IgD-negative memory B cell (primary cell): Measurements from ENCODE around the gene SMIM44. TPM values are rescaled to one million over a fixed set of nuclear protein-coding genes. Genes with fewer than 3 reads are reported as not detected.
"Not testable (repeated sequence)": the region's sequence is repeated elsewhere in the genome, so short reads cannot be mapped to it uniquely, and the experiment has no call there.

Experiments used
- H3K27ac Mint-ChIP-seq, 3 donors: one replicate each; pipeline ENCODE4 v1.8.0; 2020 to 2022; ENCODE audit warnings: mild to moderate bottlenecking in 3 of 3, mixed read lengths in 3 of 3, moderate library complexity in 1 of 3
- H3K27me3 Mint-ChIP-seq: one replicate; pipeline ENCODE4 v1.8.0; 2021; ENCODE audit warnings: mixed read lengths
- H3K36me3 Mint-ChIP-seq: one replicate; pipeline ENCODE4 v1.8.0; 2020; ENCODE audit warnings: mild to moderate bottlenecking, mixed read lengths
- H3K4me1 Mint-ChIP-seq, 3 donors: one replicate each; pipeline ENCODE4 v1.8.0; 2020 to 2022; ENCODE audit warnings: mixed read lengths in 3 of 3, mild to moderate bottlenecking in 1 of 3
- H3K4me3 Mint-ChIP-seq, 4 donors: one replicate each; pipeline ENCODE4 v1.8.0; 2020 to 2022; ENCODE audit warnings: mild to moderate bottlenecking in 4 of 4, mixed read lengths in 4 of 4, moderate library complexity in 3 of 4
- H3K9me3 Mint-ChIP-seq, 3 donors: one replicate each; pipeline ENCODE4 v1.8.0; 2020 to 2021; ENCODE audit warnings: mixed read lengths in 3 of 3, mild to moderate bottlenecking in 1 of 3
- polyA plus RNA-seq: library from polyadenylated mRNA; unstranded; fragments of 300-500 nt; fragmentation: Illumina TruSeq; gene quantifications from one replicate; pipeline ENCODE4 v1.2.3, GENCODE V29; 2021

SMIM44 gene
- polyA plus RNA-seq = not detected

DNA sequence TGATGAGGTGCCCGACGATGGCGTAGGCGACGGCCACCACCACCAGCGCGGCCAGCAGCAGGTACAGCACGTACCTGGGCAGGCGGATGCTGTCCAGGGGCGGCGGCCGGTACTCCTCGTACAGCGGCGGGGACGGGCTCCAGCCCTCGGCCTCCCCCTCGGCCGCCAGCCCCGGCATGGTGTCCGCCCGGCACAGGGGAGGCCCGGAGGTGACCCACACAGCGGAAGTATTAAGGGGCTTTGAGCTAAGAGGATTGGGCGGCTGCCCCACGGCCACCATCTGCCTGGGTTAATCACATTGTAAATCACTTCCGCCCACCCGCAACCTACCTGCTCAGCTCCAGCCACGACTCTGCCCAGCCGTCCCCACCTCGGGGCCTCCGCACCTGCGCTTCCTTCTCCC lies at the start of gene SMIM44:
SMIM44 (minus strand) TSS at position 216 of the 403 bp plus-strand sequence; CDS start at position 178, 38 bp downstream.
- H3K4me1 Mint-ChIP-seq = peaks cover 3 to 4% (median 4%) of the 10 kb centered on the region in 3 donors

DNA sequence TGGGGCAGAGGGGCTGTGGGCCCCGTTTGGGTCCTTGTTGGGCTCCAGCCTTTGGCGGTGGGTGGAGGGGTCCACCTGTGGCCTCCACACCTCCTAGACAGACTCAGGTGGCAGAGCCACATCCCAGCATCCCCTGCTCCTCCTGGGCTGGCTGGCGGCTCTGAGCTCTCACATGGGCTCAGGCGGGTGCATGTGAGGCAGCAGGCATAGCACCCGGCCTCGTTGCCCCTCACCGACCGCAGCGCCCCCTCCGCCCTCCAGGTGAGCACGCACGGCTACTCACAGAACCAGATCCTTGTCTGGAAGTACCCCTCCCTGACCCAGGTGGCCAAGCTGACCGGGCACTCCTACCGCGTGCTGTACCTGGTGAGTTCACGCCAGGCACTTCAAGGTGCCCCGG lies 49.8 kb upstream of the SMIM44 start:
- H3K4me3 Mint-ChIP-seq = no peak overlapping the region
- no peaks in the 10 kb centered on the region for H3K36me3 Mint-ChIP-seq
- peak overlapping the region in 1 of 3 donors; percentile 48 for H3K27ac Mint-ChIP-seq
- H3K4me1 Mint-ChIP-seq = no peaks in the 10 kb centered on the region
- H3K9me3 Mint-ChIP-seq = no peaks in the 10 kb centered on the region
- no peaks in the 10 kb centered on the region for H3K27me3 Mint-ChIP-seq

More for the DNA sequence above, at the start of gene SMIM44:
- H3K27me3 Mint-ChIP-seq = peaks cover 3% of the 10 kb centered on the region
- peak within 1 kb of the TSS in 1 of 4 donors; percentile 54 for H3K4me3 Mint-ChIP-seq
- H3K36me3 Mint-ChIP-seq = no peaks in the 10 kb centered on the region
- H3K9me3 Mint-ChIP-seq = no peaks in the 10 kb centered on the region
- no peak within 1 kb of the TSS for H3K27ac Mint-ChIP-seq

DNA sequence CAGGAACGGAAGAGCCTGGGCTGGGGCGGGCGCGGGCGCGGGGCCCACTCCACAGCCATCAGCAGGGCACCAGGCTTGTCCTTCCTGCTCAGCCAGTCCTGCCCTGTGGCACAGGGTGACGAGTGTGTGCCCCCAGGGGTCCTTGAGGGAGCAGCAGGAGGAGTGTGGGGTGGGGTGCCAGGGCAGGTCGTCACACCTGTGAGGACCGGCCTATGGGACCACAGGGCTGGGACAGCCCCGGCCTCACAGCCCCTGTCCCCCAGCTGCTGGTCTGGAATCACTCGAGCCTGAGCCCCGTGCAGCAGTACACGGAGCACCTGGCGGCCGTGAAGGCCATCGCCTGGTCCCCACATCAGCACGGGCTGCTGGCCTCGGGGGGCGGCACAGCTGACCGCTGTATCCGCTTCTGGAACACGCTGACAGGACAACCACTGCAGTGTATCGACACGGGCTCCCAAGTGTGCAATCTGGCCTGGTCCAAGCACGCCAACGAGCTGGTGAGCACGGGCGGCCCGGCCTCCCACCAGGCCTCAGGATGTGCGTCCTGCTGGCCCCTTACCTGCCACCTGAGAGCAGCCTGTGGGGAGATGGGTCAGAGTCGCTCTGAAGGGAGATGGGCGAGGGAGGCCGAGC lies 49.0 kb upstream of the SMIM44 start:
- H3K4me3 Mint-ChIP-seq = no peak overlapping the region
- H3K27ac Mint-ChIP-seq = no peak overlapping the region
- no peaks in the 10 kb centered on the region for H3K36me3 Mint-ChIP-seq
- H3K4me1 Mint-ChIP-seq = no peaks in the 10 kb centered on the region
- H3K27me3 Mint-ChIP-seq = no peaks in the 10 kb centered on the region
- no peaks in the 10 kb centered on the region for H3K9me3 Mint-ChIP-seq

- Mint-ChIP-seq H3K4me3 (no peak overlapping the region), H3K4me1 (no peaks in the 10 kb centered on the region), H3K27me3 (no peaks in the 10 kb centered on the region), H3K9me3 (no peaks in the 10 kb centered on the region), H3K27ac (no peak overlapping the region), H3K36me3 (no peaks in the 10 kb centered on the region)
Observed at GRCh38 chr19:3531716-3532115, 48.5 kb upstream of the SMIM44 start.

DNA sequence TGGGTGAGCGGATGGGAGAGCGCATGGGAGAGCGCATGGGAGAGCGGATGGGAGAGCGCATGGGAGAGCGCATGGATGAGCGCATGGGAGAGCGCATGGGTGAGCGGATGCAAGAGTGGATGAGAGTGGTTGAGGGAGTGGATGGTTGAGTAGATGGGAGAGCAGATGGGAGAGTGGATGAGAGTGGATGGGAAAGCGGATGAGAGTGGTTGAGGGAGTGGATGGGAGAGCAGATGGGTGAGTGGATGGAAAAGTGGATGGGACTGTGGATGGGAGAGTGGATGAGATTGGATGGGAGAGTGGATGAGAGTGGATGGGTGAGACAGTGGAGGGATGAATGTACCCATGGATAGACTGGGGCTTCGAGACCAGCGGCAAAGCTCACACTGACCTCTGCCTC lies 47.1 kb upstream of the SMIM44 start:
- Mint-ChIP-seq H3K27me3 (no peaks in the 10 kb centered on the region), H3K4me3 (no peak overlapping the region), H3K4me1 (no peaks in the 10 kb centered on the region), H3K9me3 (no peaks in the 10 kb centered on the region), H3K36me3 (no peaks in the 10 kb centered on the region), H3K27ac (no peak overlapping the region)

DNA sequence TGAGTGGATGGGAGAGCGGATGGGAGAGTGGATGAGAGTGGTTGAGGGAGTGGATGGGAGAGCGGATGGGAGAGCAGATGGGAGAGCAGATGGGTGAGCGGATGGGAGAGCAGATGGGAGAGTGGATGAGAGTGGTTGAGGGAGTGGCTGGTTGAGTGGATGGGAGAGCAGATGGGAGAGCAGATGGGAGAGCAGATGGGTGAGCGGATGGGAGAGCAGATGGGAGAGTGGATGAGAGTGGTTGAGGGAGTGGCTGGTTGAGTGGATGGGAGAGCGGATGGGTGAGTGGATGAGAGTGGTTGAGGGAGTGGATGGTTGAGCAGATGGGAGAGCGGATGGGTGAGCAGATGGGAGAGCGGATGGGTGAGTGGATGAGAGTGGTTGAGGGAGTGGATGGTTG lies 46.1 kb upstream of the SMIM44 start:
- H3K36me3 Mint-ChIP-seq, H3K27ac Mint-ChIP-seq, H3K9me3 Mint-ChIP-seq, H3K4me3 Mint-ChIP-seq, H3K4me1 Mint-ChIP-seq, H3K27me3 Mint-ChIP-seq: not testable (repeated sequence)

DNA sequence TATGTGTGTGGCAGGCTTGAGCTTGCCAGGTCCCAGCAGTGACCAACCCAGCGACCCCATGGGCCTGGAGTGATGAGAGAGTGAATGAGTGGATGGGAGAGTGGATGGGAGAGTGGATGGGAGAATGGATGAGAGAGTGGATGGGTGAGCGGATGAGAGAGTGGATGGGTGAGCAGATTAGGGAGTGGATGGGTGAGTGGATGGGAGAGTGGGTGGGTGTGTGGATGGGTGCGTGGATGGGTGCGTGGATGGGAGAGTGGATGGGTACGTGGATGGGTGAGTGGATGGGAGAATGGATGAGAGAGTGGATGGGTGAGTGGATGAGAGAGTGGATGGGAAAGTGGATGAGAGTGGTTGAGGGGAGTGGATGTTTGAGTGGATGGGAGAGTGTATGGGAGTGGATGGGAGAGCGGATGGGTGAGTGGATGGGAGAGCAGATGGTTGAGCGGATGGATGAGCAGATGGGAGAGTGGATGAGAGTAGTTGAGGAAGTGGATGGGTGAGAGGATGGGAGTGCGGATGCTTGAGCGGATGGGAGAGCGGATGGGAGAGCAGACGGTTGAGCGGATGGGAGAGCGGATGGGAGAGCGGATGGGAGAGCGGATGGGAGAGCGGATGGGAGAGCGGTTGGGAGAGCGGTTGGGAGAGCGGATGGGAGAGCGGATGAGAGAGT lies 45.4 kb upstream of the SMIM44 start:
- H3K4me3 Mint-ChIP-seq = no peak overlapping the region
- no peaks in the 10 kb centered on the region for H3K9me3 Mint-ChIP-seq
- no peaks in the 10 kb centered on the region for H3K27me3 Mint-ChIP-seq
- H3K27ac Mint-ChIP-seq = no peak overlapping the region
- H3K4me1 Mint-ChIP-seq = no peaks in the 10 kb centered on the region
- H3K36me3 Mint-ChIP-seq = peaks cover 2% of the 10 kb centered on the region

DNA sequence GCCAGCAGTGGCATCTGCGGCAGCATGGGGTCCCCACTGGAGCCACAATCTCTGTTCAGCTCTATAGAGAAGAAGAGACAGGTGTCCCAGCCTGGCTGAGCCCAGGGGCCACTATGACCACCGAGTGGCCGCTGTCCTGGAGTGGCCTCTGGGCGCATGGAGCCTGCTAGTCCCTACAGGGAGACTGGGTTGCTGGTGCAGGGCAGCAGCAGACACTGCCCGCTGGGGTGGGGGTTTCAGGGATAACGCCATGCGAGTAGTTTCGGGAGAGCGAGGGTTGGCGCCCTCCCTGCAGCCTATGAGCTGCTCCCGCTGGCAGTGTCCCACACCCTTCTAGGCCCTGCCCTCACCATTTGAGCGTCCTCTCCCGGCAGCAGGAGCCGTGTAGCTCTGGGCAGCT lies 44.8 kb upstream of the SMIM44 start:
- no peaks in the 10 kb centered on the region for H3K27me3 Mint-ChIP-seq
- peaks cover 2% of the 10 kb centered on the region for H3K36me3 Mint-ChIP-seq
- H3K4me1 Mint-ChIP-seq = no peaks in the 10 kb centered on the region
- H3K9me3 Mint-ChIP-seq = no peaks in the 10 kb centered on the region
- no peak overlapping the region for H3K4me3 Mint-ChIP-seq
- no peak overlapping the region for H3K27ac Mint-ChIP-seq

DNA sequence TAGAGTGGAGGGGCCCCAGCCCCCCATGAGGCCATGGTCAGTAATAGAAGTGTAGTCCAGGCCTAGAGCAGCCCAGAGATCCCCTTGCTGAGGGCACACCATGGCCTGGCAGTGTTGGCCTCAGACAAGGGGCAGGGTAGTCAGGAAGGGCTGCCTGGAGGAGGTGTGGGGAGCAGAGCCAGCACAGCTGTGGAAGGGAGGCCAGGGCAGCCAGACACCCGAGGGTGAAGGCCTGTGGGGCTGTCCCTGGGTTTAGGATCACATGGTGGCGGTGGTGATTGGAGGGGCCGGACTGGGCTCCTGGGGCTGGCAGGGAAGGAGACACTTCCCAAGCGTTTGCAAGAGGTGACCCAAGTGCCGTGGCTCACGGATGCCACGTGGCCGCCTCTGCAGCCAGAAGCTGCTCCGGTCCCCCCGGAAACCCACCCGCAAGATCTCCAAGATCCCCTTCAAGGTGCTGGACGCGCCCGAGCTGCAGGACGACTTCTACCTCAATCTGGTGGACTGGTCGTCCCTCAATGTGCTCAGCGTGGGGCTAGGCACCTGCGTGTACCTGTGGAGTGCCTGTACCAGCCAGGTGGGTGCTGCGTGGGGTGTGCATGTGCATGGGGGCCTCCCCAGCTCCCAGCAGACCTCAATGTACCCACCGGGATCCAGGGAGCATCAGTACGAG lies 44.1 kb upstream of the SMIM44 start:
- peaks cover 2% of the 10 kb centered on the region for H3K36me3 Mint-ChIP-seq
- H3K4me1 Mint-ChIP-seq = no peaks in the 10 kb centered on the region
- H3K9me3 Mint-ChIP-seq = no peaks in the 10 kb centered on the region
- no peak overlapping the region for H3K27ac Mint-ChIP-seq
- H3K4me3 Mint-ChIP-seq = no peak overlapping the region
- no peaks in the 10 kb centered on the region for H3K27me3 Mint-ChIP-seq

GRCh38 chr19:3526507-3527237 lies 43.4 kb upstream of the SMIM44 start:
- Mint-ChIP-seq H3K9me3 (no peaks in the 10 kb centered on the region), H3K4me1 (peaks cover 0 to 3% (median 0%) of the 10 kb centered on the region in 3 donors), H3K4me3 (no peak overlapping the region), H3K36me3 (peaks cover 2% of the 10 kb centered on the region), H3K27ac (no peak overlapping the region), H3K27me3 (no peaks in the 10 kb centered on the region)

GRCh38 chr19:3524904-3525451 lies 41.7 kb upstream of the SMIM44 start:
- no peaks in the 10 kb centered on the region for H3K9me3 Mint-ChIP-seq
- H3K36me3 Mint-ChIP-seq = peaks cover 6% of the 10 kb centered on the region
- H3K4me1 Mint-ChIP-seq = peaks cover 0 to 6% (median 4%) of the 10 kb centered on the region in 3 donors
- H3K27me3 Mint-ChIP-seq = no peaks in the 10 kb centered on the region
- no peak overlapping the region for H3K27ac Mint-ChIP-seq
- no peak overlapping the region for H3K4me3 Mint-ChIP-seq

- Mint-ChIP-seq H3K27ac (no peak overlapping the region), H3K27me3 (no peaks in the 10 kb centered on the region), H3K36me3 (peaks cover 6% of the 10 kb centered on the region), H3K4me3 (no peak overlapping the region), H3K4me1 (peaks cover 0 to 6% (median 4%) of the 10 kb centered on the region in 3 donors), H3K9me3 (no peaks in the 10 kb centered on the region)
Observed at GRCh38 chr19:3524078-3524842, 41.0 kb upstream of the SMIM44 start.

DNA sequence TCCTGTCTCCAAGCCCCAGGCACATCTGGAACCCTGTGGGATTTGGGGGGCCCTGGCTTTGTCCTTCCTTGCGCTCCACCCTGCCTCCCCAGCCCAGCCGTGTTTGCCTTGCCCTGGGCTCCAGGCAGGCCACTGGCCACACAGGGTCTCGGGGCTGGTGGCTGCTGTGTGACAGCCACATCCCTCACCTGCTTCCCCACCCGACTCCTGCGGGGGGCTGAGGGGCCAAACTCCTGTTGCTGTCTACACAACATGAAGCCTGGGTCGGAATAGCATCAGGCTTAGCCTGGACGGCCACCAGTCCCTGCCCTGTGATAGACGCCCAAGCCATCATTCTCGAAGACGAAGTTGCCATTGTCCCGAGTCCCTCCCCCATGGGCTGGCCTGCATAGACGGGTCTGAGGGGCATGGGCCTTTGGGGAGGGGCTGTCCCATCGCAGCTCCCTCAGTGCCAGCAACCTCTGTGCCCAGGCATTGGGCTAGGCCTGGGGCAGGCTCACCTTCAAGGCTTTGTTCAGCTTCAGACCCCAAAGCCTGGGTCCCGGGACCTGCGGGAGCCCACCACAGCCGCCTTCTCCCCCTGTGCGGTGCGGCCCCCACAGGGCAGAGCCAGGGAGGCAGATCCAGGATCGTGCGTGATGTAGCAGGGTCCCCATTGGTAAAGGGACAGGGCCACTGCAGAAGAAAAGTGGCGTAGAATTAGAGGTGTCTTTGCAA lies 40.3 kb upstream of the SMIM44 start:
- Mint-ChIP-seq H3K36me3 (peaks cover 6% of the 10 kb centered on the region), H3K4me1 (peaks cover 0 to 7% (median 6%) of the 10 kb centered on the region in 3 donors), H3K9me3 (no peaks in the 10 kb centered on the region), H3K4me3 (no peak overlapping the region), H3K27me3 (no peaks in the 10 kb centered on the region), H3K27ac (no peak overlapping the region)
